NCI-H526 treated with DMSO at 0.1 percent for 48 hours (cell line): ENCODE results near the gene DOCK3.
"Not testable (repeated sequence)": the region's sequence is repeated elsewhere in the genome, so short reads cannot be mapped to it uniquely, and the experiment has no call there.

Source experiments
- DNase-seq: peaks from one replicate; lab custom pipeline; 2025; lab: John Stamatoyannopoulos, UW

DOCK3 gene

DNA sequence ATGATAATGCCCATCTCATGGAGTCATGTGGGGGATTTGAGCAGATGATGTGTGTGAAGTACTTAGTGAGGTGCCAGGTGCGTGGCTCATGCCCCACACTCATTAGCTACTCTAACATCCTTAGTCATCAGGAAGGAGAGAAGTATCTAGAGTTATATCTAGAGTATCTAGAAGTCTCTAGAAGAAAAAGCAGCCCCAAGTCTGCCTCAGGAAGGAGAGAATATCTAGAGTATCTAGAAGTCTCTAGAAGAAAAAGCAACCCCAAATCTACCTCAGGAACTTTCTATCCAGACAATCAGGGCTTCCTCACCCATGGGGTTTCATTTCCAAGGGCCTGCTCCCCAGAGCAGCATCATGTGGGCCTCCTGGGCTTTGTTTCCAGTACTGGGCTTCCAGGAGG lies 24.7 kb upstream of the DOCK3 start:
- no peak for DNase-seq

- no peak for DNase-seq
Measured at GRCh38 chr3:50651445-50651844, 23.3 kb upstream of the DOCK3 start.

DNA sequence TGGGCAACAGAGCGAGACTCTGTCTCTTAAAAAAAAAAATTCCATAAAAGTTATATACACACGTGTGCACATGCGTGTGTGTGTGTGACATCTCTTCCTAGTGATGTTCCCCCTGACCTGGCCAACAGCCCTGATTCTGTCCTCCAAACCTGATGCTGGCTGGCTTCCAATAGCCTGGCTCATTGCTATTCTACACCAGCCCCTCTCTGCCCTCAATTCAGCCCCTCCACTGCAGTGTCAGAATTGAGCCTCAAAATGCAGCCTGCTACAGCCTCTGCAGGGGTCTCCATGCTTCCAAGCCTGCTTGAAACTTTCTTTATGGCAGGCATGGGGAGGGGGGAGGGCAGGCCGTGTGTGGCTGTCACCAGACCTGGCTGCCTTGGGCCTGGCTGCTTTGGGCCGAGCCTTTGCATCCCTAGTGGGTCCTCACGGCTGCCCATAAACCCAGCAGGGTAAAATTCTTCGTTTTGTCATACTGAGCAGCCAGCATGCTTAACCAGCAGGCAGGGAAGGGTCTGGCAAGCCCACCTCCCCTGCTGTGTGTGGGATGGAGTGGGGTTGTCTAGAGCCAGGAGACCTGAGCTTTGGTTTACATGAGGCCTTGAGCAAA lies 22.7 kb upstream of the DOCK3 start:
- DNase-seq, result no peak

- no peak for DNase-seq
Measured at GRCh38 chr3:50652709-50653108, 22.0 kb upstream of the DOCK3 start.

- no peak for DNase-seq
Measured at GRCh38 chr3:50653937-50654595, 20.7 kb upstream of the DOCK3 start.

GRCh38 chr3:50655009-50655830 lies 19.5 kb upstream of the DOCK3 start:
- DNase-seq, result no peak

DNA sequence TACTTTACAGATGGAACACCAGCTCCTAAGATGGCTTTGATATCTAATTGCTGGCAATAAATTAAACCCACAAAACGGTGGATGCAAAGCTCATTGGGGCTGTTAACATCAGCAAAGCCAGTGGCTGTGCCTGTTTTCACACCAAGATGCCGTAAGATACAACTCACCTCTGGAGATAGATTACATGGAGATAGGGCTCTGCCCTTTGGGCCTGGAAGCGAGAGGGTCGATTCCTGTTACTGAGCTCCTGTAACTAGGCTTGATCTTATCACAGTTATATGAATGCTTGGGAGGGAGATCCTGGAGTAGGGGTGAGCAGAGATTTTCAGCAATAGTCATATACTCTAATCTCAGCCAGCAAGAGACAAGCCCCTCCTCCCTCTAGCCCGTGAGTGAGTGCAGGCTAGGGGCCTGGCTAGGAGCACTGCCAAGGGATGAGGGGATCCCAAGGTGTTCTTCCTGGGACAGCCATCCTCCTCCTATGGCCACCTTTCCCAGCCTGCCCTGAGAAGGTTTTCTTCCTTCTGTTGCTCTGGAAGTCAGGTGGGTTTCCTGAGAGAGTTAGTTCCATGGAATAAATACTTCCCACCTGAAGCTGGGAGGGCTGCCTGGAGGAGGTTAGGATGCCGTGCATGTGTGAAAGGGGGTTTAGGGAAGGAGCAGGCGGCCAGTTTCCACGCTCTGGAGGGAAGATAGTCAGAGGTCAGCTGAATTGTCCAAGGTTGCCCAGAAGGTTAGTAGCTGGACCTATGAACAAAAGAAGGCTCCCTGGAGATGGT lies 18.1 kb upstream of the DOCK3 start:
- DNase-seq, result no peak

DNA sequence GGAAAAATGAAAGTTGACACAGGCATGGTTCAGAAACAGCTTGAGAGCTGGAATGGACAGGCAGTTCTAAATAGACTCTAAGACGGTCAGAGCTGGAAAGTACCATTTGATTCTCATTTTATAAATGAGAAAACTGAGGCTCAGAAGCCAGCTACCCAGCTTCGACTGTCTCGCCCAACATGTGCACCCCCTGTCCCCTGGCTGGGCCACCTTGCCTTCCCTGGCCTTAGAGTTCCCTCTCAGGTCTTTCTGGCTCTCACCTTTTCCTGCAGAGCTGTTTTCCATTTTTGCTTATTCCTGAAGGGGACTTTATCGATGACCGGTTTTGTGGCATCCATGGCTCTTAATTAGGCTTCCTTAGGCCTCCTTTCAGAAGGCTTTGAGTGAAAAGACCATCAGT lies 17.3 kb upstream of the DOCK3 start:
- no peak for DNase-seq

DNA sequence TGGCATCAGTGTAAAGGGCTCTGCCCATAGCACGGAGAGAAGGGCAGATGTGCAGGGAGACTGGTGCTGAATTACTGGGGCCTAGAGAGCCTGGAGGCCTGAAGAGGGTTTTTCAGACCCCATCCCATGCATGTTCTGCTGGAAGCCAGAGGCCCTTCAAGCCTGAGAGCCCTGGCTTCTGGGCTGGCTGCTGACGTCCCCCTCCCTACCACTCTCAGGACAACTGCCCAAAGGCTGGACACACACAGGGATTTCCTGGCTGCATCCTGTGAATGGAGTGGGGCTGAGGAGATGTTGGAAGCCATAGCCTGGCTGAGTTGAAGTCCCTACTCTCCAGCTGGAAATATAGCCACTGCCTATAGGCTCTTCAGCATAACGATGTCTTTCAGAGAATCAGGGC lies 16.9 kb upstream of the DOCK3 start:
- no peak for DNase-seq

- DNase-seq, result no peak
Measured at GRCh38 chr3:50658416-50658815, 16.3 kb upstream of the DOCK3 start.

- no peak for DNase-seq
Measured at GRCh38 chr3:50658831-50659230, 15.9 kb upstream of the DOCK3 start.

DNA sequence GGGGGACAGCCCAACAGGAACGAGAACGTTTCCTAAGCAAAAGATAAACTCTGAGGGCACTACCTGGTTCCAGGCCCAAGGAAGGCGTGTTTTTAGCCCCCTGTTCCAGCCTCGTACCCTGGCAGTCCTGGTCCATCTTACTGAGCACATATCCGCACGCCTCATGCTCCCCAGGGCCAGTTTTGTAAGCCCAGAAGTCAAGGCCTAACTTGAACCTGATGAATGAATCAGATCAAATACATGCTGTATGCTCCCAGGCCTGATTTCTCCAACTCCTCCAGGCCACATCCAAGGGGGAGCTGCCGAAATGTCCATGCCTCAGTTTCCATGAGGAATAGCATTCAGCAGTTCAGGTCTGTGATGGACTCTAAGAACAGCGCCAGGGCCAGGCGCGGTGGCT lies 14.3 kb upstream of the DOCK3 start:
- no peak for DNase-seq

DNA sequence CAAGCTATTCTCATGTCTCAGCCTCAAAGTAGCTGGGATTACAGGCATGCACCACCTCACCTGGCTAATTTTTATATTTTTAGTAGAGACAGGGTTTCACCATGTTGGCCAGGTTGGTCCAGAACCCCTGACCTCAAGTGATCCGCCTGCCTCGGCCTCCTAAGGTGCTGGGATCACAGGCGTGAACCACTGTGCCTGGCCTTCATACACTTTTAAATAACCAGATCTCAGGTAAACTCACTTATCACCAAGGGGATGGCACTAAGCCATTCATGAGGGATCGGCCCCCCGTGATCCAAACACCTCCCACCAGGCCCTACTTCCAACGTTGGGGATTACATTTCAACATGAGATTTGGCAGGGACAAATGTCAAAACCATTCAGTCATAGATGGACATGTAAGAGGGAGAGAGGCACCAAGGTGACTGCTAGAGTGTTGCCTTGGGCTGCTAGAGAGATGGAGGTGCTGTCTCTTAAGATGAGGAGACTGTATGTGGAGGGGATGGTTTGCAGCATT lies 13.3 kb upstream of the DOCK3 start:
- DNase-seq, result no peak

DNA sequence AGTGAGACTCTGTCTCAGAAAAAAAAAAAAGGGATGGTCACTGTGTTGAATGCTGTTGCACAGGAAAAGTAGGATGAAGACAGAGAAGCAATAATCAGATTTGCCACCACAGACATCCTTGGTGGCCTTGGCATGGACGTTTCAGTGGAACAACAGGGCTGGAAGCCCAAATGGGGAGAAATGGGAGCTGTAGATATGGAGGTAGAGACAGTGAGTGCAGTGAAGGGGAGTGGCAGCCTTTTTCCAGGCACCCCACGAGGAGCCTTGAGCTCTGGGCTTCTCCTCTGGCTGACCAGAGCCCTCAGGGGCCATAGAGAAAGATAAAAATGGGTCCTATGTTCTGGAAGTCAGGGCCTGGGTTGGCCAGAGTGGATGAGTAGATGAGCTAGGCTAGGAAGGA lies 12.3 kb upstream of the DOCK3 start:
- no peak for DNase-seq

GRCh38 chr3:50665081-50665840 lies 9.5 kb upstream of the DOCK3 start:
- no peak for DNase-seq

DNA sequence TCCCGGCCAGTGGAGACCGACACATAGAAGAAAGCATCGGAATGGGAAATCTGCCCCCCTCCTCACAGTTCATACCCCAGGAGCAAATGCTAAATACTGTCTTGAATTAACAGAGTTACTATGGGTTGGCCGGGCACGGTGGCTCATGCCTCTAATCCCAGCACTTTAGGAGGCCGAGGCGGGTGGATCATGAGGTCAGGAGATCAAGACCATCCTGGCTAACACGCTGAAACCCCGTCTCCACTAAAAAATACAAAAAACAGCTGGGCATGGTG lies 8.9 kb upstream of the DOCK3 start:
- not testable (repeated sequence) for DNase-seq

DNA sequence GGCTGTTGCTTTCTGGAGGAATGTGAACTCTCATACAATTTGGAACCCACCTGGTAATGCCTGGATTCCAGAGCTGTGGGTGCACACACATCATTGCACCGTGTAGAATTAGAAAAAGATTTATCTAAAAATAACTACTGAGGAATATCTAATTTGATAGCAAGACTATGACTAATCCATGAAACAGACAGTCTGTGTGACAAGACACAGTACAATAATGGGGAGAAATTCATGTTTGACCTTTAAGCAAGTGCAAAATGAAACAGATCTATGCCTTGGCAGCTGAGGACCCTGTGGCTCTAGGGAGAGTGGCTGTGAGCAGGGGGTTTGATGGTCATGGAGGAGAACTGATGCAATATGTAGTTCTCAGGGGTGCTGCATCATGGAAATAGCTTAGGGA lies 7.9 kb upstream of the DOCK3 start:
- DNase-seq, result no peak

DNA sequence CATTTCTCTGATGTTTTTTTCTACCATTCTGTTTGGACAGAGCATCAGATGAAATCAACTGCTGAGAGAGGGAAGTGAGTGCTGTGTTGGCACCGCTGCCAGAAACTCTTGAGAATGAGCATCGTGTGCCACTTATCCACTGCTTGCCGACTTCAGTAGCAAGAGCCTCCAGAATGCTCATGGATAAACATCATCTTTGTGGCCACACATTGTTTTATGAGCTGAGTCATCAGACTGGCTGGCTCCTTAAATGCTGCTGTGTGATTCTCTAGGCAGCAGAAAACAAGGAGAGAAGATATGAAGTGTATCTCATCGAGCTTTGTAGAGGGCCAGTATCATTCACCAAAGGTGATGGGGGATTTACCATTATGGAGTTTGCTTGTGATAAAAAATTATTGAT lies 3.4 kb upstream of the DOCK3 start:
- DNase-seq, result no peak

DNA sequence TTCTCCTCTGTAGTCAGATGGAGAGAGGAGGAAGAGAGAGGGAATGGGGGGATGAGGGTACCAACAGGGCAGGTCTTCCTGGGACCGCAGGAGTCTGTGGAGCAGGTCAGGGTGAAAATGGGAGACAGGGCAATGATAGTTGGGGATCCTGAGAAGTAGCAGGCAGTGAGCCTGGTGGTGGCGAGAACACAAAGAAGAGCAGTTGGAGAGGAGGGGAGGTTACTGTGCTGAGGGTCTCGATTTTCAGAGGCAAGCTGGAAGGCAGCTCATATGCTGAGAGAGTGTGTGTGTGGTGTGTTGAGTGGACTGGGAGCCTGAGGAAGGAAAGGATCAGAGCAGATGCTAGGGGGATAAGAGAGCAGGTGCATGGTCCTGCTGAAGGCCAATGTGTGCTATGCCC lies 2.1 kb upstream of the DOCK3 start:
- no peak for DNase-seq

DNA sequence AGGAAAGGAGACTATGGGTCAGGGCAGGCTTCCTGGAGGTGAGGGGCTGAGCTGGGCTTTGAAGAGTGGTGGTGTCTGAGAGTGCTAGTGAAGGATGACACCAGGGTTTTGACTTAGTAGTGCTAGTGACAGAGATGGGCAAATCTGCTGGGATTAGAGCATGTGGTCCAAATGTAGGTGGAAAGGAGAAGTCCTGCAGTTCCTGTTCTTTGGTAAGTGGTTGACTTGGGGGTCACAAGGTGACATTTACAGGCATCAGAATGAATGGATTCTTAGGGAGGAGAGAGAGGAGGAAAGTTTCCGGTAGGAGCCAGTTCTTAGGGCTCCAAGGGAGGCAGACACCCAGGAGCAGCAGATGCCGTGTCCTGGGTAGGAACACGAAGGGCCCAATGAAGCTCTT lies 796 bp upstream of the DOCK3 start:
- no peak for DNase-seq

DNA sequence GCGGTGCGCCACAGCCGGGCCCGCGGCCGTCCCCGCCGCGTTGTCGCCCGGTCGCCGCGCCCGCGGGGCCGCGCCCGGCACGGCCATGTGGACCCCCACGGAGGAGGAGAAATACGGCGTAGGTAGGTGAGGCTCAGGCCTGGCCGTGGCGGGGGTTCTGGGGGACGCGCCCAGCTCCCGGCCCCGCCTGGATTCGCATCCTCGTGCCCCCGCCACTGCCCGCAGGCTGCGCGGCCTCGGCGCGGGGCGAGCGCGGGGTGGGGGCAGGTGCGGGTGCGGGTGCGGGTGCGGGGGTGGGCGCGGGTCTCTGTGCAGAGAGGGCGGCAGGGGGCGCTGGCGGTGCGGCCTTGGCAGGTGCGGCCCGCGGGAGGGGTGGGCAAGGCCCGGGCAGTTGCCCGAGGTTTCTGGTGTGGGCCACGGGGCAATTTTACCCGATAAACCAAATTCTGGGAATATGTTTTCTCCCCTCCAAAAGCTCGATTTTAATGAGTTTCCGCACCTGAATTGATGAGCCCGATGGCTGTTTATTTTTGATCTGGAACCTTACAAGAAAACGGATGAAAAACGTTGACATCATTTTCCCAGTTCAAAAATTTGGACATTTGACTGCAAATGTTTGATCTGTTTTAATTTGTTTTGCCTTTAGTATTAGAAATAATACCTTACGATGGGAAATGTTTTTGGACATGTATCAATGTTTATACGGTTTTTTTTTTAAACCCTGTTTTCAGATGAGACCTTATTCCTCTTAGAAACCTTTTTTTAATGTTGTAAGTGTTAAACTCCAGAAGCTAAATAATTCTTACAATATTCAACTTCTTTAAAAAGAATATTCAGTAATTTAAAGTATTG lies 678 bp downstream of the DOCK3 start:
- DNase-seq, result peak; percentile 39
